CD14-positive monocyte (primary cell): Measurements from ENCODE around the gene CFAP92. TPM values are rescaled to one million over a fixed set of nuclear protein-coding genes. Genes with fewer than 3 reads are reported as not detected.

ENCODE experiments used
- DNase-seq, 3 donors: peaks; one replicate each; pipeline ENCODE4 v3.0.0-alpha.2; 2011 to 2022
- H2AFZ ChIP-seq: 2 replicates; pipeline ENCODE4 v1.6.0; 2012; ENCODE audit warnings: mild to moderate bottlenecking, low read depth, low read length, inconsistent platforms; ENCODE audit not compliant: insufficient read depth, poor library complexity, severe bottlenecking
- H3K27ac ChIP-seq, 2 donors: 1 replicate in 1 of 2; 2 replicates in 1 of 2; pipeline ENCODE4 v1.5.1; 2012 to 2013; ENCODE audit warnings: low read length in 2 of 2, control low read depth in 1 of 2, inconsistent platforms in 1 of 2, low read depth in 1 of 2, mild to moderate bottlenecking in 1 of 2
- H3K27me3 ChIP-seq, 2 donors: one replicate each; pipeline versions ENCODE4 v1.6.0 to v1.6.1; 2011 to 2013; ENCODE audit warnings: low read length in 2 of 2; ENCODE audit not compliant: control insufficient read depth in 2 of 2, insufficient read depth in 2 of 2
- H3K36me3 ChIP-seq, 2 donors: replicated peaks in 1 of 2; 1 replicate in 1 of 2; 2 replicates in 1 of 2; pipeline versions ENCODE4 v1.5.1 to v1.6.1; 2012 to 2013; ENCODE audit warnings: low read length in 2 of 2, control low read depth in 1 of 2, inconsistent platforms in 1 of 2, mild to moderate bottlenecking in 1 of 2; ENCODE audit not compliant: insufficient read depth in 2 of 2, control insufficient read depth in 1 of 2
- H3K4me1 ChIP-seq, 2 donors: 1 replicate in 1 of 2; 2 replicates in 1 of 2; pipeline versions ENCODE4 v1.5.1 to v1.6.1; 2012 to 2013; ENCODE audit warnings: low read length in 2 of 2, control low read depth in 1 of 2, inconsistent platforms in 1 of 2, mild to moderate bottlenecking in 1 of 2, moderate library complexity in 1 of 2; ENCODE audit not compliant: insufficient read depth in 2 of 2, control insufficient read depth in 1 of 2
- H3K4me2 ChIP-seq: replicated peaks from 2 replicates; pipeline ENCODE3; 2012; ENCODE audit warnings: low read length, moderate library complexity, mild to moderate bottlenecking; ENCODE audit not compliant: poor library complexity, severe bottlenecking; ENCODE audit errors: extremely low read depth
- H3K4me3 ChIP-seq, 3 experiments: fragments of 200-600 bp in 1 of 3; sonication (generic) in 1 of 3; replicated peaks in 1 of 3; 1 replicate in 2 of 3; 2 replicates in 1 of 3; pipeline ENCODE4 v1.5.1; 2011 to 2013; ENCODE audit warnings: low read length in 3 of 3, mild to moderate bottlenecking in 3 of 3, control low read depth in 2 of 3, low read depth in 2 of 3, inconsistent platforms in 1 of 3, moderate library complexity in 1 of 3
- H3K79me2 ChIP-seq: 2 replicates; pipeline ENCODE4 v1.6.0; 2012; ENCODE audit warnings: mild to moderate bottlenecking, control low read depth, inconsistent platforms, low read length, moderate library complexity; ENCODE audit not compliant: insufficient read depth
- H3K9ac ChIP-seq: 2 replicates; pipeline ENCODE4 v1.6.0; 2017; ENCODE audit warnings: low read length, mild to moderate bottlenecking; ENCODE audit not compliant: insufficient read depth, poor library complexity, severe bottlenecking
- H3K9me3 ChIP-seq, 2 donors: replicated peaks in 1 of 2; 1 replicate in 1 of 2; 2 replicates in 1 of 2; pipeline versions ENCODE4 v1.5.1 to v1.6.1; 2012 to 2013; ENCODE audit warnings: low read length in 2 of 2, control low read depth in 1 of 2; ENCODE audit not compliant: control insufficient read depth in 1 of 2, insufficient read depth in 1 of 2
- H4K20me1 ChIP-seq: 2 replicates; pipeline ENCODE4 v1.6.0; 2012; ENCODE audit warnings: mild to moderate bottlenecking, low read length, control low read depth, moderate library complexity; ENCODE audit not compliant: insufficient read depth
- H3K27ac Mint-ChIP-seq, 7 donors: one replicate each; pipeline ENCODE4 v1.8.0; 2020; ENCODE audit warnings: mild to moderate bottlenecking in 7 of 7, mixed read lengths in 7 of 7, moderate library complexity in 6 of 7, inconsistent platforms in 2 of 7
- H3K27me3 Mint-ChIP-seq, 3 donors: one replicate each; pipeline ENCODE4 v1.8.0; 2021 to 2022; ENCODE audit warnings: low read depth in 3 of 3, mild to moderate bottlenecking in 3 of 3, mixed read lengths in 3 of 3, moderate library complexity in 3 of 3, inconsistent platforms in 1 of 3
- H3K36me3 Mint-ChIP-seq, 2 donors: one replicate each; pipeline ENCODE4 v1.8.0; 2020; ENCODE audit warnings: mixed read lengths in 2 of 2, inconsistent platforms in 1 of 2, mild to moderate bottlenecking in 1 of 2
- H3K4me1 Mint-ChIP-seq: one replicate; pipeline ENCODE4 v1.8.0; 2020; ENCODE audit warnings: mild to moderate bottlenecking, mixed read lengths
- H3K4me3 Mint-ChIP-seq, 2 donors: one replicate each; pipeline ENCODE4 v1.8.0; 2020; ENCODE audit warnings: mild to moderate bottlenecking in 2 of 2, mixed read lengths in 2 of 2, moderate library complexity in 1 of 2
- H3K9me3 Mint-ChIP-seq, 7 donors: one replicate each; pipeline ENCODE4 v1.8.0; 2020 to 2022; ENCODE audit warnings: mixed read lengths in 7 of 7, mild to moderate bottlenecking in 6 of 7, moderate library complexity in 6 of 7, inconsistent platforms in 2 of 7
- WGBS: methylation state at CpG from one replicate; pipeline ENCODE4 v1.1.5; 2013; ENCODE audit warnings: missing lambda C conversion rate; ENCODE audit not compliant: insufficient coverage; 5-methylcytosine and 5-hydroxymethylcytosine counted together
- intact Hi-C, 2 donors: fragments of 100-400 bp; cut with micrococcal nuclease; formaldehyde crosslinking; loops; one replicate each; pipeline versions ENCODE4 v1.15.0 to v1.15.1; 2023
- polyA plus RNA-seq, 3 donors: library from polyadenylated mRNA; depleted of rRNA in 1 of 3; unstranded in 2 of 3; stranded (reverse) in 1 of 3; fragments of 300-500 nt in 2 of 3; fragments of >200 nt in 1 of 3; fragmentation: Illumina TruSeq in 2 of 3; gene quantifications; 1 replicate in 2 of 3; 2 replicates in 1 of 3; pipeline ENCODE4 v1.2.3, GENCODE V29; 2012 to 2021
- TF ChIP-seq, protein P1 (sequence below): fragments of 200-600 bp; IDR thresholded peaks from one replicate; pipeline ENCODE4 v1.8.0; 2022; ENCODE audit warnings: antibody characterized with exemption, mild to moderate bottlenecking

Gene CFAP92
- polyA plus RNA-seq, 3 donors, result 0.12 to 0.50 (median 0.19) TPM

DNA sequence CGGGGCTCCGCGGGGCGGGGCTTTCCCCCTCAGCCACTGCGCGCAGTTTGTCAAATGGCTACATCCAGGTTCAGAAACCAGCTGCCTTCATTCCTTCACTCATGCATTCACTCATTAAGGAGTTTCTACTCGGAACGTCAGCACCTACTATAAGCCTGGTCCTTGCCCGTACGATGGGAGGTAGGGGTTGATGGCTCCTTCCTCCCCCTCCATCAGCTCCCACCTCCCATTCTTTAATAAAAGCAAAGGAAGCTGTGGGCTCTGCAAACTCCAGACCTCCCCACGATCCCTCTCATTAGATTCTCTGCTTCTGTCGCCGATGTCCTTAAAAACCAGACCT is 267 bp upstream of the CFAP92 start:
- Histone ChIP-seq H3K4me1 (peaks cover 30 to 34% of the 10 kb centered on the region in 2 donors), H3K4me2 (peak overlapping the region; percentile 75), H3K4me3 (peak overlapping the region in 1 of 3 experiments; percentile 67), H2AFZ (peak overlapping the region; percentile 78), H3K79me2 (no peaks in the 10 kb centered on the region), H3K9ac (peak overlapping the region; percentile 39), H3K27ac (no peak overlapping the region), H3K36me3 (no peaks in the 10 kb centered on the region), H3K27me3 (peaks cover 3 to 12% of the 10 kb centered on the region in 2 donors), H4K20me1 (no peaks in the 10 kb centered on the region), H3K9me3 (no peaks in the 10 kb centered on the region)
- TF ChIP-seq, protein P1, sequence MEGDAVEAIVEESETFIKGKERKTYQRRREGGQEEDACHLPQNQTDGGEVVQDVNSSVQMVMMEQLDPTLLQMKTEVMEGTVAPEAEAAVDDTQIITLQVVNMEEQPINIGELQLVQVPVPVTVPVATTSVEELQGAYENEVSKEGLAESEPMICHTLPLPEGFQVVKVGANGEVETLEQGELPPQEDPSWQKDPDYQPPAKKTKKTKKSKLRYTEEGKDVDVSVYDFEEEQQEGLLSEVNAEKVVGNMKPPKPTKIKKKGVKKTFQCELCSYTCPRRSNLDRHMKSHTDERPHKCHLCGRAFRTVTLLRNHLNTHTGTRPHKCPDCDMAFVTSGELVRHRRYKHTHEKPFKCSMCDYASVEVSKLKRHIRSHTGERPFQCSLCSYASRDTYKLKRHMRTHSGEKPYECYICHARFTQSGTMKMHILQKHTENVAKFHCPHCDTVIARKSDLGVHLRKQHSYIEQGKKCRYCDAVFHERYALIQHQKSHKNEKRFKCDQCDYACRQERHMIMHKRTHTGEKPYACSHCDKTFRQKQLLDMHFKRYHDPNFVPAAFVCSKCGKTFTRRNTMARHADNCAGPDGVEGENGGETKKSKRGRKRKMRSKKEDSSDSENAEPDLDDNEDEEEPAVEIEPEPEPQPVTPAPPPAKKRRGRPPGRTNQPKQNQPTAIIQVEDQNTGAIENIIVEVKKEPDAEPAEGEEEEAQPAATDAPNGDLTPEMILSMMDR, result no peak
- Mint-ChIP-seq H3K4me1 (peaks cover 32% of the 10 kb centered on the region), H3K4me3 (peak overlapping the region; percentile 51 to 69), H3K9me3 (peaks cover 0 to 2% (median 0%) of the 10 kb centered on the region in 7 donors), H3K36me3 (peaks cover 0 to 2% of the 10 kb centered on the region in 2 donors), H3K27ac (peak overlapping the region in 5 of 7 donors; percentile 15 to 68 (median 53)), H3K27me3 (peaks cover 7 to 14% (median 14%) of the 10 kb centered on the region in 3 donors)
- 0% methylated on average over 1 of the region's 13 CpGs for WGBS
- intact Hi-C loops, result no loop called here
- DNase-seq, result no peak

DNA sequence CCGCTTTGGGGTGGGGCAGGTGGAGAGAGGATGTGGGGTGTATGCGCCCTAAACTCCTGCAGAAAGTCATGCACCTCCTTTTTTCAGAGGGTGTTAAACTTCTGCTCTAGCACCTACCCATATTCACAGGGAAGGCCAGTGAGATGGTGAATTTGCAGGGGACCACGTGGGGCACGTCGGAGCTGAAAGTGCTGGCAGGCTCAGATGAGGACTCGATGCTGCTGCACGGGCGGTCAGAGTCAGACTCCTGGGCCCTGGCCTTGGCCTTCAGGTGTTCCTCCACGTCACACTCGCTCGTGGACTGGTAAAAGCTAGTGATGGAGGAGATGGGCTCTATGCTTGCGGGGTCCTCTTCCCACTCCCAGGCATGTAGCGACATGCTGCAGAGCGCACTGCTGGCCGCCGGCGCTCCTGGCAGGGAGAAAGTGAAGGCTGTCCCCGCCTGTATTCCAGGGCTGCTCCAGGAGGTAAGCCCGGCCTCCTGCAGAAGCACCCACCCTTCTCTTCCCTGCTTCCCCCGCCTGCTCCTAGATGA is 883 bp downstream of the CFAP92 start:
- no peak overlapping the region for H3K4me2 ChIP-seq
- H3K4me3 Mint-ChIP-seq, result peak overlapping the region; percentile 34 to 83
- H4K20me1 ChIP-seq, result no peaks in the 10 kb centered on the region
- WGBS, result 100% methylated on average over 7 of the region's 20 CpGs
- no peak overlapping the region for H3K27ac ChIP-seq
- H3K9ac ChIP-seq, result no peak overlapping the region
- no peaks in the 10 kb centered on the region for H3K79me2 ChIP-seq
- intact Hi-C loops, result no loop called here
- TF ChIP-seq, protein P1, result no peak
- peaks cover 0 to 4% of the 10 kb centered on the region in 2 donors for H3K27me3 ChIP-seq
- H3K9me3 Mint-ChIP-seq, result peaks cover 0 to 2% (median 0%) of the 10 kb centered on the region in 7 donors
- H3K4me1 ChIP-seq, result peaks cover 30 to 34% of the 10 kb centered on the region in 2 donors
- H3K9me3 ChIP-seq, result no peaks in the 10 kb centered on the region
- H2AFZ ChIP-seq, result no peak overlapping the region
- H3K27me3 Mint-ChIP-seq, result peaks cover 0 to 10% (median 7%) of the 10 kb centered on the region in 3 donors
- no peak overlapping the region for H3K4me3 ChIP-seq
- H3K36me3 Mint-ChIP-seq, result peaks cover 0 to 2% of the 10 kb centered on the region in 2 donors
- H3K27ac Mint-ChIP-seq, result peak overlapping the region in 6 of 7 donors; percentile 25 to 80 (median 53)
- no peaks in the 10 kb centered on the region for H3K36me3 ChIP-seq
- no peak for DNase-seq
- peaks cover 32% of the 10 kb centered on the region for H3K4me1 Mint-ChIP-seq
